GM18519 (cell line): ENCODE data around the gene CTCF.

Source experiments
- ATAC-seq: cut with Tn5 transposase; IDR thresholded peaks from one replicate; pipeline ENCODE4 v1.9.1; 2021; ENCODE audit warnings: mild to moderate bottlenecking, moderate library complexity; ENCODE audit not compliant: unreplicated experiment, low FRiP score

Gene CTCF

DNA sequence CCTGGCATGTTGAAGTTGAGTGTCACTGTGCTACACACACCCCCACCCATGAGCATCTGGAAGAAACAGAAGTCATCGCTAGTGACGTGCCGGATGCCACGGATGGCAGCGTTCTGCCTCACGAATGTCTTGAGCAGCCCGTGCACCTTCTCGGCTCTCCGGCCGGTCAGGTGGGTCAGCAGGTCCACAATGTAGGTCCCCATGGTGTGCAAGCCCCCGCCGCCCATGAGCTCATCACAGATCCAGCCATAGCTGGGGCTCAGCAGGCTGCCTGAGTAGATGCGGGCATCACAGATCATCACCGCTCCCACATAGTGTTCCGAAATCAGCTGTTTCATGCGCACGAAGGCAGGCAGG, 113.2 kb downstream of the CTCF start:
- ATAC-seq, result no peak

DNA sequence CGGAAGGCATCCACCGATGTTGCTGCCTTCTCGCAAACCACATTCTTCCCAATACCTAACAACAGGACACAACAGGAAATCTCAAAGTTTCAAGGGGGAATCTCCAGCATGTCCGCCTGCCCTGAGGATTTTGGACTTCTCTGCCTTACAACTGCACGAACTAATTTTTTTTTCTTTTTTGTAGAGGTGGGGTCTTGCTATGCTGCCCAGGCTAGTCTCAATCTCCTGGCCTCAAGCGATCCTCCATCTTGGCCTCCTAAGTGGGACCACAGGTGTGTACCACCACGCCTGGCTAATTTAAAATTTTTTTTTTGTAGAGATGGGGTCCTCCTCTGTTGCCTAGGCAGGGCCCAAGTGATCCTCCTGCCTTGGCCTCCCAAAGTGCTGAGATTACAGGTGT, 113.7 kb downstream of the CTCF start:
- no peak for ATAC-seq

DNA sequence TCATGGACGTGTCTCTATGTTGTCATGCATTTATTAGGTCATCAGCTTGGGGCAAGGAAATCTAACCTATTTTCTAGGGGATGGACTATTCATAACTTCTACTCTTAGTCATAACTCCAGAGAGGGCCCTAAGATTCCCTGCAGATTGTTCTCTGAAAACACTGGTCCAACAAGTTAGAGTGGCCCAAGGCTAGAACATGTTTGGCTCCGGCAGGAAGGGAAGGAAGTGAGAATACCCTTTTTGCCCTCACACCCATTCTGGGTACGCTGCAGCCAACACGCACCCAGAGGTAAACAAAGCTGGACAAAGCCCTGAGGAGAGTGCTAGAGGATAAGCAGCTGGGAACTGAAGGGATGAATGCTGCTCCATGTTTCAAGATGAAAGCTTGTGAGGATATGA, 114.2 kb downstream of the CTCF start:
- ATAC-seq, result no peak

DNA sequence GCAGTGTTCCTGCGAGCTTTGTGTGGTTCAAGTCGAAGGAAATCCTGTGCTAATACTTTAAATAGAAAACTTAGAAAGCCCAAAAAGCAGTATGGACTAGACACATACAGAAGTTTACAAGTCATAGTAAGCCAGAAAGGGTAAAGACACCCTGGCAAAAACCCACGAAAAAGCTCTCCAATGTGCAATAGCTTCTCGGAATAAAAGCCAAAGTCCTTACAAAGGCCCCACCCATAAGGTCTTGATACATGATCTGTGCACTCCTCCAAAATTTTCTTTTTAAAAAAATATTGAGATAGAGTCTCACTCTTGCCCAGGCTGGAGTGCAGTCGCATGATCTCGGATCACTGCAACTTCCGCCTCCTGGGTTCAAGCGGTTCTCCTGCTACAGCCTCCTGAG, 114.6 kb downstream of the CTCF start:
- ATAC-seq, result no peak

DNA sequence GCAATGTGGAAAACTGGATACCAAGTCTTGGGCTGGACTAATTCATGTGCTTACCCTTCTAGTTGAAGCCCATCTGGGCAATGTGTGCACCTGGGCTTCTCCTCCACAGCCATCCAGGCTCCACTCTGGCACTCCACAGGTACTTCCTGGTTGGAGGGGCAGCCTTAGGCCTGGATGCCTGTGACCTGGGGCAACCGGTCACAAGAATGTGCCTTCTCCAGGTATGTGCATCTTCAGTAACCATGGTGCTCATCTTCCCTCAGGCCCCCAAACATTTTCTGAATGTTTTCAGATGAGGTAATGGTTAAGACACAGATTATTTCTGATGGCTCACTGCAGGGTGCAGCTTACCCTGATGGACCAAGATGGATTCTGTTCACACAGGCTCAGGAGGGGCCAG, 115.4 kb downstream of the CTCF start:
- ATAC-seq, result no peak

DNA sequence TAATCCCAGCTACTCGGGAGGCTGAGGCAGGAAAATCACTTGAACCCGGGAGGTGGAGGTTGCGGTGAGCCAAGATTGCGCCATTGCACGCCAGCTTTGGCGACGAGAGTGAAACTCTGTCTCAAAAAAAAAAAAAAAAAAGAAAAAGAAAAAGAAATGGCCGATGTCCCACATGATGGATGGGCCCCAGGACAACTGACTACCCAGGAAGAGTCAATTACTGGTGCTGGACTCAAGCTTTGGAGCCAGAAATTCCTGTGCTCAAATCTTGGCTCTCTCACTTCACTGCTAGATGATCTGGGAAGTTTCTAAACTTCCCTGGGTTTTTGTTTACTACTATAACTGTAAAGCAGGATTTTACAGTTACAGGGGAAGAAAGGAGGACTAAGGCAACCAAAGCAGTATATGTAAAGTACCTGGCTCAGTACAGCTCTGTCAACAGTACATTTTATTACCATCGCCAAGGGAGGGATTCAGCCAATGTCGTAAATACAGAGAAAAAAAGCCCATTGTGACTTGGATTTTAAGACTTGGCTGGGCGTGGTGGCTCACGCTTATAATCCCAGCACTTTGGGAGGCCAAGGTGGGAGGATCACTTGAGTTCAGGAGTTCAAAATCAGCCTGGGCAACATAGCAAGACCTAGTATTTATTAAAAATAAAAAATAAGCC, 116.2 kb downstream of the CTCF start:
- no peak for ATAC-seq

DNA sequence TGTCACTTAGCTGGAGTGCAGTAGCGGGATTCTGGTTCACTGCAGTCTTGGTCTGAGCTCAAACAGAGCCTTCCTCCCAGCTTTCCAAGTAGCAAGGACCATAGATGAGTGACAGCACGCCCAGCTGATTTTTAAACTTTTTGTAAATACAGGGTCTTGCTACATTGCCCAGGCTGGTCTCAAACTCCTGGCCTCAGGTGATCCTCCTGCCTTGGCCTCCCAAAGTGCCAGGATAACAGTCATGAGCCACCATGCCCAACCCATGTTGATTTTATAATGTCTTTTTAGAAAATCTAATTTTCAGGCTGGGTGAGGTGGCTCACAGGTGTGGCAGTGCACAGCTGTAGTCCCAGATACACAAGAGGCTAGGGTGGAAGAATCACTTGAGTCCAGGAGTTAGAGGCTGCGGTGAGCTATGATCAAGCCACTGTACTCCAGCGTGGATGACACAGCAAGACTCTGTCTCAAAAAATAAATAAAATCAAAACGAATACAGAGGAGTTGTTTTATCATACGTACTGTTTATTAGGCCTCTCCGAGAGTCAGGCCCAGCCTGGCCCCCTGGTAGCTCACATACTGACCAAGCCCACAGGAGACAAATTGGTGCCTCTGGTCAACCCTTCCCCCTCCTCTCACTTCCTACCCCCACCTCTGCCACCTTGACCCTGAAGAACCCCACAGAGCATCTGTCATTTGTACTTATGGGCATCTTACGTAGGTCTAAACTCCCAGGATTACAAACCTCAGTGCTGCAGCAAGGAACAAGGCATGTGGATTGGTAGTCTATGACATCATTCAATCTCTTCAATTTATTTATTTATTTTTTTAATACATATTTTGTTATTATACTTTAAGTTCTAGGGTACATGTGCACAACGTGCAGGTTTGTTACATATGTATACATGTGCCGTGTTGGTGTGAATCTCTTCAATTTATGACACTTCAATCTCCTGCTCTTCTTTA, 117.9 kb downstream of the CTCF start:
- no peak for ATAC-seq

DNA sequence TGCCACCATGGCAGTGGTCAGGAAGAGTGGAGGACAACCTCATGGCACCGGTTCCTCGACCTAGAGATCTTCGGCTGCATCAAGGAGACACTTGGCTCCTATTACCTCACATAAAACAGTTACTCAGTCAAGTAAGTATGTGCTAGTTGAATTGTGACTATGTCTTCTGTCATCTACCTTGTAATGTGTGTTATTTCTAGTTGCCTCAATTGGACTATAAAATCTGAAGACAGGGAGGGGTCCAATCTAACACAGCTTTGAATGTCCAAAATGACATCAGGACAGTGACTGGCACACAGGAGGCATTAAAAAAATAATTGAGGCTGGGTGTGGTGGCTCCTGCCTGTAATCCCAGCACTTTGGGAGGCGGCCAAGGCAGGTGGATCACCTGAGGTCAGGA, 121.4 kb downstream of the CTCF start:
- ATAC-seq, result no peak

DNA sequence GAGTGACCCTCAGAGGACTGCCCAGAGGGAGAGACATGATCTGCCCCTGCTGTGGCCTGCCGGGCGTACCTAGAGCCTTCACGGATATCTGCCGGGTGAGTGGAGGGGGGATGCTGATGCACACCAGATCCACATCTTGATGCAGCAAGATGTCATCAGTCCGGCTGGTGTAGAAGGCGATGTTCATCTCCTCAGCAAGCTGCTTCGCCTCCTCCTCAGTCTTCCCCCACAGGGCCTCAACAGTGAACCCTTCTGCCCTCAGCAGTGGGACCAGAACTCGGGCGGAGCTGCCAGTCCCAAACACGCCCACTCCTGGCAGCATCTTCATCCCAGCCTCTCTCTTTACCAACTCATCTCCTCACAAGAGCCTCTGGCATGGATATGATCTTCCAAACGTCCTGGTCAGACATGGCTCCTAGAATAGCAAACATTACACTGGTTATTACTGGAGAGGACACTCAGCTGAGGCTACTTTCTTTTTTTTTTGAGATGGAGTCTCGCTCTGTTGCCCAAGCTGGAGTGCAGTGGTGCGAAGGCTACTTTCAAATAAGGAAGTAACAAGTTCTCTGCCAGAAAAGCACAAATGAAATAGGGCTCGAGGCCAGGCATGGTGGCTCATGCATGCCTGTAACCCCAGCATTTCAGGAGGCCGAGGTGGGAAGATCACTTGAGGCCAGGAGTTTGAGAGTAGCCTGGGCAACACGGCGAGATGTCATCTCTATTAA, 123.2 kb downstream of the CTCF start:
- no peak for ATAC-seq
